GM23248 (cell line): Measurements from ENCODE around the gene RBMS1. TPM values are rescaled to one million over a fixed set of nuclear protein-coding genes. Genes with fewer than 3 reads are reported as not detected.

Source experiments
- DNase-seq: peaks from one replicate; pipeline ENCODE4 v3.0.0-alpha.2; 2015
- H2AFZ ChIP-seq: fragments of 200-600 bp; sonication (generic); 2 replicates; pipeline ENCODE4 v1.6.1; 2016; ENCODE audit warnings: antibody characterized with exemption
- H3F3A ChIP-seq: fragments of 200-600 bp; sonication (generic); 2 replicates; pipeline ENCODE4 v1.6.1; 2016; ENCODE audit warnings: mild to moderate bottlenecking, antibody characterized with exemption, mixed run types; ENCODE audit not compliant: insufficient read depth
- H3K27ac ChIP-seq: fragments of 200-600 bp; sonication (generic); 2 replicates; pipeline ENCODE4 v1.5.1; 2016; ENCODE audit warnings: mild to moderate bottlenecking
- H3K27me3 ChIP-seq: fragments of 200-600 bp; sonication (generic); replicated peaks from 2 replicates; pipeline ENCODE4 v1.6.1; 2016; ENCODE audit warnings: mild to moderate bottlenecking; ENCODE audit not compliant: insufficient read depth
- H3K36me3 ChIP-seq: fragments of 200-600 bp; sonication (generic); 2 replicates; pipeline ENCODE4 v1.6.1; 2016; ENCODE audit warnings: low read depth, mild to moderate bottlenecking
- H3K4me1 ChIP-seq: fragments of 200-600 bp; sonication (generic); 2 replicates; pipeline ENCODE4 v1.6.1; 2016; ENCODE audit warnings: mild to moderate bottlenecking; ENCODE audit not compliant: insufficient read depth
- H3K4me2 ChIP-seq: fragments of 200-600 bp; sonication (generic); one replicate; pipeline ENCODE4 v1.6.1; 2016; ENCODE audit warnings: mild to moderate bottlenecking; ENCODE audit not compliant: unreplicated experiment
- H3K4me3 ChIP-seq: fragments of 200-600 bp; sonication (generic); 2 replicates; pipeline ENCODE4 v1.5.1; 2016; ENCODE audit warnings: mild to moderate bottlenecking
- H3K79me2 ChIP-seq: fragments of 200-600 bp; sonication (generic); 2 replicates; pipeline ENCODE4 v1.6.1; 2016; ENCODE audit warnings: mild to moderate bottlenecking; ENCODE audit not compliant: insufficient read depth
- H3K9ac ChIP-seq: fragments of 200-600 bp; sonication (generic); 2 replicates; pipeline ENCODE4 v1.6.1; 2016; ENCODE audit warnings: mild to moderate bottlenecking
- H3K9me2 ChIP-seq: fragments of 200-600 bp; sonication (generic); 2 replicates; pipeline ENCODE4 v1.6.1; 2016; ENCODE audit warnings: mixed run types, mild to moderate bottlenecking, moderate library complexity; ENCODE audit not compliant: insufficient read depth
- H3K9me3 ChIP-seq: fragments of 200-600 bp; sonication (generic); one replicate; pipeline ENCODE4 v1.6.1; 2017; ENCODE audit warnings: low read depth
- H4K20me1 ChIP-seq: fragments of 200-600 bp; sonication (generic); 2 replicates; pipeline ENCODE4 v1.6.0; 2016; ENCODE audit not compliant: insufficient read depth
- EZH2 ChIP-seq: fragments of 200-600 bp; sonication (generic); IDR thresholded peaks from 2 replicates; pipeline ENCODE4 v1.6.1; 2018; ENCODE audit warnings: antibody characterized with exemption, mild to moderate bottlenecking; ENCODE audit not compliant: insufficient read depth, poor library complexity, severe bottlenecking
- EZH2phosphoT487 ChIP-seq: fragments of 200-600 bp; sonication (generic); IDR thresholded peaks from 2 replicates; pipeline ENCODE4 v1.6.1; 2018; ENCODE audit warnings: antibody characterized with exemption, moderate library complexity, mild to moderate bottlenecking, low read depth; ENCODE audit not compliant: insufficient read depth
- WGBS, 2 experiments: methylation state at CpG; one replicate each; pipeline ENCODE4 v1.1.6; 2015 to 2017; ENCODE audit warnings: low lambda C conversion rate in 2 of 2, low coverage in 1 of 2; ENCODE audit errors: missing lambda C conversion rate in 2 of 2; 5-methylcytosine and 5-hydroxymethylcytosine counted together
- in situ Hi-C: fragments of 300-500 bp; cut with MboI; formaldehyde crosslinking; loops from 2 replicates; pipeline ENCODE4 v1.15.0; 2020
- polyA plus RNA-seq: library from polyadenylated mRNA; unstranded; fragments of >200 nt; fragmentation: Nextera tagmentation; extraction: Ambion mirVana; gene quantifications from 2 replicates; pipeline ENCODE4 v1.2.1, GENCODE V29; 2016
- total RNA-seq: library from RNA; depleted of rRNA; stranded (reverse); fragments of >200 nt; shearing (Covaris generic); gene quantifications from 2 replicates; pipeline ENCODE4 v1.2.3, GENCODE V29; 2014

RBMS1 gene
- total and polyA plus RNA-seq, 2 experiments from 2014 or later = 72.3 to 91.7 TPM

DNA sequence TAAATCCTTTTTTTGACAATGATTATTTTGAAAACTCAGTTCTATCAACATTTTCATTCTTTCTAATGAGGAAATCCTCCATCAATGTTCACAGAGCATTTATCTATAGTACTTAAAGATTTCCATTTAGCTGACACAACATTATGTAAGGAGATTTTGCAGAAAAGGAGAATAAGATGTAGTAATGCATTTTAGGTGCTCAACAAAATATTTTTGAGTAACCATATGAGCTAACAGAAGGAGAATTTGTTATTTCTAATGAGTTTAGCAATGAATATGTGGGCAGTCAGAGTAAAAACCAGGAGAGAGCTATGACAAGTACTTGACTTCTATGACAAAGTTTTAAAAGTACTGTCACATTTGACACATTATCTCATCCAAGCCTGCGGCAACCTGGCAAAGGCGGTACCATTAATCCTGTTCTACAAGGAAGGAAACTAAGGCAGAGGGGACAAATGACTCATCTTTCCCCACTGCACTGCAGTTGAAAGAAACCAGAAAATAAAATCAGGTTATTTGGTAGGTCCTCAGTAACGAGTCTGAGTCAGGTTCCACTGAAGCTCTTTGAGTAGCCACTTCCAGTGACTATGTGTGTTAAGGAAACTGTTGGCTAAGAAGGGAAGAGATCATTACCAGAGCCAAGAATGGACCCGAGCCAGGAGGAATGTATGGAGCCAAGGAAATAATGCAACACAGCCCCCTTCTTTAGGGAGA, 159.4 kb downstream of the RBMS1 start:
- peak; percentile 91 for DNase-seq
- H3K36me3 ChIP-seq = peaks cover 5% of the 10 kb centered on the region; the same call in 1 of the 2 replicates
- 12 to 14% methylated on average over 4 of the region's 4 CpGs for WGBS, 2 experiments
- H3K79me2 ChIP-seq = peaks cover 100% of the 10 kb centered on the region
- no peaks in the 10 kb centered on the region for H3K9me3 ChIP-seq
- TF ChIP-seq EZH2phosphoT487 = no peak
- TF ChIP-seq EZH2 = no peak
- in situ Hi-C loops = no loop called here
- H2AFZ ChIP-seq = no peak overlapping the region
- peak overlapping the region; percentile 30 for H3K4me2 ChIP-seq
- H3K9ac ChIP-seq = peak overlapping the region; percentile 23
- no peaks in the 10 kb centered on the region for H3K27me3 ChIP-seq
- peaks cover 84% of the 10 kb centered on the region for H3K4me1 ChIP-seq
- H3K4me3 ChIP-seq = no peak overlapping the region
- no peaks in the 10 kb centered on the region for H3K9me2 ChIP-seq
- H4K20me1 ChIP-seq = peaks cover 39% of the 10 kb centered on the region
- H3K27ac ChIP-seq = peak overlapping the region; percentile 75
- peaks cover 93% of the 10 kb centered on the region for H3F3A ChIP-seq

GRCh38 chr2:160333324-160334027, 160.1 kb downstream of the RBMS1 start:
- Histone ChIP-seq H3K4me3 (no peak overlapping the region), H3K4me1 (peaks cover 82% of the 10 kb centered on the region), H3K79me2 (peaks cover 100% of the 10 kb centered on the region), H3K27ac (peak overlapping the region; percentile 75), H3K9me3 (no peaks in the 10 kb centered on the region), H3K9me2 (no peaks in the 10 kb centered on the region), H3F3A (peaks cover 93% of the 10 kb centered on the region), H3K36me3 (peaks cover 5% of the 10 kb centered on the region; the same call in 1 of the 2 replicates), H2AFZ (no peak overlapping the region), H4K20me1 (peaks cover 34% of the 10 kb centered on the region), H3K4me2 (peak overlapping the region; percentile 30), H3K9ac (peak overlapping the region; percentile 23), H3K27me3 (no peaks in the 10 kb centered on the region)
- TF ChIP-seq EZH2 (no peak), EZH2phosphoT487 (no peak)
- 31 to 40% methylated on average over 2 of the region's 2 CpGs for whole genome bisulfite sequencing, 2 experiments
- DNase-seq = no peak
- in situ Hi-C loops = no loop called here

DNA sequence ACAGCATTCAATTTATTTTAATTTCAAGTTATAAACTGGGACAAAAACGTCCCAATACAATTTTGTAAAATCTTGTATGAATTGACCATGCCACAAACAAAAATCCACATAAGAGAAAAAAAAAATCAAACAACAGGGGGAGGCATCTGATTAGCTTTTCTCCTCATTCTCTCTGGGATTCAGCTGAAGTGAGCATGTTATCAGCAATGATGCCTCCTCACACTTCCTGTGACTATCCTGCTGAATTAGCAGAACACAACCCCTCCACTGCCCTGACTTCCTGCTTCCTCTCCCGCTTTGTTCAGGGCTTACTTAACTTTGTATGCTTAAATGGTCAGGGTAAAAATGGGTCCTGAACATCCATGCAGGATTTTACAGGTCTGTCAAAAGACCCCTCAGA, 161.3 kb downstream of the RBMS1 start:
- in situ Hi-C loops = no loop called here
- Histone ChIP-seq H3K9me3 (no peaks in the 10 kb centered on the region), H3K9me2 (no peaks in the 10 kb centered on the region), H4K20me1 (peaks cover 28% of the 10 kb centered on the region), H3K27ac (peak overlapping the region; percentile 39), H3K4me3 (no peak overlapping the region), H3K4me2 (peak overlapping the region; percentile 41), H3K79me2 (peaks cover 100% of the 10 kb centered on the region), H3K36me3 (peaks cover 5% of the 10 kb centered on the region; the same call in 1 of the 2 replicates), H3K27me3 (no peaks in the 10 kb centered on the region), H3F3A (peaks cover 93% of the 10 kb centered on the region), H3K9ac (peak overlapping the region; percentile 6; the same call in 1 of the 2 replicates), H3K4me1 (peaks cover 79% of the 10 kb centered on the region), H2AFZ (no peak overlapping the region)
- no peak for TF ChIP-seq EZH2
- TF ChIP-seq EZH2phosphoT487 = no peak
- peak; percentile 61 for DNase-seq
- 43 to 54% methylated on average over 2 of the region's 2 CpGs for WGBS, 2 experiments

GRCh38 chr2:160331258-160332025, 162.2 kb downstream of the RBMS1 start:
- DNase-seq = no peak
- H3K4me2 ChIP-seq = no peak overlapping the region
- peaks cover 27% of the 10 kb centered on the region for H4K20me1 ChIP-seq
- H3K4me3 ChIP-seq = no peak overlapping the region
- no peak overlapping the region for H2AFZ ChIP-seq
- TF ChIP-seq EZH2phosphoT487 = no peak
- TF ChIP-seq EZH2 = no peak
- peaks cover 5% of the 10 kb centered on the region; the same call in 1 of the 2 replicates for H3K36me3 ChIP-seq
- H3K9me3 ChIP-seq = no peaks in the 10 kb centered on the region
- in situ Hi-C loops = no loop called here
- no peaks in the 10 kb centered on the region for H3K27me3 ChIP-seq
- peak overlapping the region; percentile 6; the same call in 1 of the 2 replicates for H3K9ac ChIP-seq
- H3K4me1 ChIP-seq = peaks cover 83% of the 10 kb centered on the region
- 68 to 76% methylated on average over 6 of the region's 6 CpGs for WGBS, 2 experiments
- H3K27ac ChIP-seq = peak overlapping the region; percentile 39
- no peaks in the 10 kb centered on the region for H3K9me2 ChIP-seq
- peaks cover 90% of the 10 kb centered on the region for H3F3A ChIP-seq
- peaks cover 100% of the 10 kb centered on the region for H3K79me2 ChIP-seq
